Measurements from ENCODE around the gene AGTPBP1.
A peak's percentile ranks its signal among the peaks of the same experiment; 100 is the strongest.

Gene AGTPBP1

GRCh38 chr9:85716031-85716877 is 25.5 kb downstream of the AGTPBP1 start:
- peak overlapping the region; percentile 60 for H3K4me3 Mint-ChIP-seq
- peaks cover 64% of the 10 kb centered on the region for H3K4me1 Mint-ChIP-seq
- DNase-seq (ENCODE audit: low spot score in 2 of 2) (no peak), ATAC-seq (replicated peaks; ENCODE audit: extremely low read depth, poor library complexity, severe bottlenecking) (peak; percentile 20)
- H3K36me3 Mint-ChIP-seq (ENCODE audit: insufficient read depth): peaks cover 5% of the 10 kb centered on the region
- peak overlapping the region; percentile 66 for H3K27ac Mint-ChIP-seq (ENCODE audit: low read depth)
- H3K9me3 Mint-ChIP-seq: no peaks in the 10 kb centered on the region
- no peaks in the 10 kb centered on the region for H3K27me3 Mint-ChIP-seq

DNA sequence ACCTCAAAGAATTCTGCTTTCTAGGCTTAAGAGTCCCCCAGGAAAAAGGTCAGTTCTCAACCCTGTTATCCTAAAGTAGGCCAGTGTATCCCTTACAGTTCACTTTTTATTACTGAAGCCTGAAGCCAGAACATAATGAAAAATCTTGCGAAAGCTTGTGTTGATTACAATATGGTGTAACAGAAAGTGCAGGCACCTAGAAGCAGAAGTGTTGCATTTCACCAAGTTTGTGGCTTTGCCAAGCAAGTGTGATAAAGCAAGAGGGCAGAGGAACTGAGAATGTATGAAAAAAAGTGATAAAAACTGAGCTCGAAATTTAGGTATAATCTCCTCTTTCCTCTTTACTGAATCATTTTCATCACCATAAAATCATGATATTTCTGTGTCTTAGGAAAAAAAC is 26.2 kb downstream of the AGTPBP1 start:
- H3K4me3 Mint-ChIP-seq: peak overlapping the region; percentile 60
- H3K36me3 Mint-ChIP-seq (ENCODE audit: insufficient read depth): peaks cover 3% of the 10 kb centered on the region
- H3K9me3 Mint-ChIP-seq: no peaks in the 10 kb centered on the region
- ATAC-seq (replicated peaks; ENCODE audit: extremely low read depth, poor library complexity, severe bottlenecking): peak; percentile 88
- H3K27me3 Mint-ChIP-seq: no peaks in the 10 kb centered on the region
- DNase-seq (ENCODE audit: low spot score in 2 of 2): peak in 1 of 2 donors; percentile 30
- H3K27ac Mint-ChIP-seq (ENCODE audit: low read depth): peak overlapping the region; percentile 66
- peaks cover 58% of the 10 kb centered on the region for H3K4me1 Mint-ChIP-seq

GRCh38 chr9:85713897-85714296 is 27.9 kb downstream of the AGTPBP1 start:
- Mint-ChIP-seq H3K27ac (ENCODE audit: low read depth) (peak overlapping the region; percentile 48), H3K36me3 (ENCODE audit: insufficient read depth) (peaks cover 4% of the 10 kb centered on the region), H3K27me3 (no peaks in the 10 kb centered on the region), H3K9me3 (peaks cover 5% of the 10 kb centered on the region), H3K4me1 (peaks cover 45% of the 10 kb centered on the region), H3K4me3 (no peak overlapping the region)
- ATAC-seq (replicated peaks; ENCODE audit: extremely low read depth, poor library complexity, severe bottlenecking) (no peak), DNase-seq (ENCODE audit: low spot score in 2 of 2) (no peak)

- no peak for DNase-seq (ENCODE audit: low spot score in 2 of 2)
- Mint-ChIP-seq H3K4me3 (no peak overlapping the region), H3K4me1 (peaks cover 50% of the 10 kb centered on the region), H3K9me3 (peaks cover 5% of the 10 kb centered on the region), H3K36me3 (ENCODE audit: insufficient read depth) (peaks cover 7% of the 10 kb centered on the region), H3K27ac (ENCODE audit: low read depth) (peak overlapping the region; percentile 58), H3K27me3 (no peaks in the 10 kb centered on the region)
- ATAC-seq (replicated peaks; ENCODE audit: extremely low read depth, poor library complexity, severe bottlenecking): no peak
Observed at GRCh38 chr9:85704744-85705143, 37.0 kb downstream of the AGTPBP1 start.

GRCh38 chr9:85703398-85703797 is 38.4 kb downstream of the AGTPBP1 start:
- H3K9me3 Mint-ChIP-seq: no peaks in the 10 kb centered on the region
- no peak for ATAC-seq (replicated peaks; ENCODE audit: extremely low read depth, poor library complexity, severe bottlenecking)
- no peaks in the 10 kb centered on the region for H3K27me3 Mint-ChIP-seq
- no peak overlapping the region for H3K4me3 Mint-ChIP-seq
- peaks cover 7% of the 10 kb centered on the region for H3K36me3 Mint-ChIP-seq (ENCODE audit: insufficient read depth)
- H3K4me1 Mint-ChIP-seq: peaks cover 53% of the 10 kb centered on the region
- DNase-seq (ENCODE audit: low spot score in 2 of 2): no peak
- H3K27ac Mint-ChIP-seq (ENCODE audit: low read depth): peak overlapping the region; percentile 13

- no peak for DNase-seq (ENCODE audit: low spot score in 2 of 2)
- no peaks in the 10 kb centered on the region for H3K27me3 Mint-ChIP-seq
- H3K27ac Mint-ChIP-seq (ENCODE audit: low read depth): peak overlapping the region; percentile 27
- no peak for ATAC-seq (replicated peaks; ENCODE audit: extremely low read depth, poor library complexity, severe bottlenecking)
- H3K4me1 Mint-ChIP-seq: peaks cover 55% of the 10 kb centered on the region
- H3K4me3 Mint-ChIP-seq: no peak overlapping the region
- no peaks in the 10 kb centered on the region for H3K9me3 Mint-ChIP-seq
- peaks cover 7% of the 10 kb centered on the region for H3K36me3 Mint-ChIP-seq (ENCODE audit: insufficient read depth)
Observed at GRCh38 chr9:85702726-85703289, 38.9 kb downstream of the AGTPBP1 start.

DNA sequence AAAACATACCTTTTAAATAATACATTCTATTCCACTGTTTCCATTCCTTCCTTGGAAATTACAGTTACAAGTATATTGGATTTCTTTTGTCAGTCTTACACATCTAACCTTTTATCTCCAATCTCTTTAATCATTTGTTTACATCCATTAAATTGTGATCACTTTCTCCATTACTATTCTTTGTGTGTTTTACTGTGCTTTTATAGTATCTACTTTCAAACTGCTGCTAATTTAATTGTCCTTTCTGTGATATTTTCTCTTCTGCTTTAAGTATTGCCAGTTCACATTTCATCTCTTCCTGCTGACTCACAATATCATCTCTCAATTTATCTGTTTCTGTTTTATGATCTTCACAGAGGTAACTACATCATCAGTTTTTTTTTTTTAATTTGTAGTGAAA is 39.6 kb downstream of the AGTPBP1 start:
- Mint-ChIP-seq H3K27me3 (no peaks in the 10 kb centered on the region), H3K27ac (ENCODE audit: low read depth) (peak overlapping the region; percentile 27), H3K4me1 (peaks cover 55% of the 10 kb centered on the region), H3K9me3 (no peaks in the 10 kb centered on the region), H3K4me3 (no peak overlapping the region), H3K36me3 (ENCODE audit: insufficient read depth) (peaks cover 7% of the 10 kb centered on the region)
- no peak for DNase-seq (ENCODE audit: low spot score in 2 of 2)
- ATAC-seq (replicated peaks; ENCODE audit: extremely low read depth, poor library complexity, severe bottlenecking): no peak

- H3K36me3 Mint-ChIP-seq (ENCODE audit: insufficient read depth): peaks cover 7% of the 10 kb centered on the region
- H3K4me1 Mint-ChIP-seq: peaks cover 49% of the 10 kb centered on the region
- no peaks in the 10 kb centered on the region for H3K9me3 Mint-ChIP-seq
- ATAC-seq (replicated peaks; ENCODE audit: extremely low read depth, poor library complexity, severe bottlenecking) (no peak), DNase-seq (ENCODE audit: low spot score in 2 of 2) (no peak)
- no peaks in the 10 kb centered on the region for H3K27me3 Mint-ChIP-seq
- H3K27ac Mint-ChIP-seq (ENCODE audit: low read depth): peak overlapping the region; percentile 13
- H3K4me3 Mint-ChIP-seq: no peak overlapping the region
Observed at GRCh38 chr9:85700330-85700729, 41.4 kb downstream of the AGTPBP1 start.

DNA sequence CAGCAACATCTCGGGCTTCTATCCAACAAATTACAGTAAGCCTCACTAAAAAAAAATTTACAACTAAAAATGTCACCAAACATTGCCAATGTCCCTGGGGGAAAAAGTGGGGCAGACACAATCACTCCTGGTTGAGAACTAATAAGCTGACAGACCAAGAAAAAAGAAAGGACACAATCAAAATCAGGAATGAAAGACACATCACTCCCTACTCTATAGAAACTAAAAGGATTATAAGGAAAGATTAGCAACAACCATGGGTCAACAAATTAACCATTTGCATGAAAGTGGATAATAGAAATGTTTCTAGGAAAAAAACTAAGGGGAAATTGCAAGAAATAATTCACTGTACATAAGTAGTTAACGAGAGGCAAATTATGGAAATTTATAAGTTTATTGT is 53.4 kb downstream of the AGTPBP1 start:
- Mint-ChIP-seq H3K36me3 (ENCODE audit: insufficient read depth) (peaks cover 17% of the 10 kb centered on the region), H3K4me3 (no peak overlapping the region), H3K4me1 (peaks cover 40% of the 10 kb centered on the region), H3K27ac (ENCODE audit: low read depth) (no peak overlapping the region), H3K9me3 (no peaks in the 10 kb centered on the region), H3K27me3 (no peaks in the 10 kb centered on the region)
- no peak for ATAC-seq (replicated peaks; ENCODE audit: extremely low read depth, poor library complexity, severe bottlenecking)
- DNase-seq (ENCODE audit: low spot score in 2 of 2): no peak

DNA sequence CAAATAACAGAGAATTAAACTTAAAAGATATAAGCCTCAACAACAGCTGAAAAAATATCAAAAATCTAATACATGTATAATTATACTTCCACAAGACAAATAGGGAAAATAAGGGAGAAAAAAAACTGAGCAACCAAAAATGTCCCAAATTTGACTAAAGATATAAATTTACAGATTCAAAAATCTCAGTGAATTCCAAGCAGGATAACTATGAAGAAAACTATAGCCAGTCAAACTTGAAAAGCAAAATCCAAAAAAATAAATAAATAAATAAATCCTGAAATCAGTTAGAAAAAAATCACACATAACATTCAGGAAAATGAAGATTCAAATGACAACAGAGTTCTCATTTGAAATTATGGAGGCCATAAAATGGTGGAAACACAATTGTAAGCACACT is 56.7 kb downstream of the AGTPBP1 start:
- ATAC-seq (replicated peaks; ENCODE audit: extremely low read depth, poor library complexity, severe bottlenecking): no peak
- Mint-ChIP-seq H3K27me3 (no peaks in the 10 kb centered on the region), H3K4me1 (peaks cover 40% of the 10 kb centered on the region), H3K9me3 (no peaks in the 10 kb centered on the region), H3K36me3 (ENCODE audit: insufficient read depth) (peaks cover 20% of the 10 kb centered on the region), H3K4me3 (no peak overlapping the region), H3K27ac (ENCODE audit: low read depth) (peak overlapping the region; percentile 35)
- DNase-seq (ENCODE audit: low spot score in 2 of 2): no peak

GRCh38 chr9:85676790-85677189 is 65.0 kb downstream of the AGTPBP1 start:
- no peaks in the 10 kb centered on the region for H3K9me3 Mint-ChIP-seq
- H3K27me3 Mint-ChIP-seq: no peaks in the 10 kb centered on the region
- ATAC-seq (replicated peaks; ENCODE audit: extremely low read depth, poor library complexity, severe bottlenecking) (no peak), DNase-seq (ENCODE audit: low spot score in 2 of 2) (no peak)
- no peak overlapping the region for H3K4me3 Mint-ChIP-seq
- H3K27ac Mint-ChIP-seq (ENCODE audit: low read depth): no peak overlapping the region
- peaks cover 45% of the 10 kb centered on the region for H3K36me3 Mint-ChIP-seq (ENCODE audit: insufficient read depth)
- H3K4me1 Mint-ChIP-seq: peaks cover 6% of the 10 kb centered on the region

- peaks cover 39% of the 10 kb centered on the region for H3K36me3 Mint-ChIP-seq (ENCODE audit: insufficient read depth)
- peaks cover 10% of the 10 kb centered on the region for H3K4me1 Mint-ChIP-seq
Observed at GRCh38 chr9:85667374-85667773, 74.4 kb downstream of the AGTPBP1 start.

DNA sequence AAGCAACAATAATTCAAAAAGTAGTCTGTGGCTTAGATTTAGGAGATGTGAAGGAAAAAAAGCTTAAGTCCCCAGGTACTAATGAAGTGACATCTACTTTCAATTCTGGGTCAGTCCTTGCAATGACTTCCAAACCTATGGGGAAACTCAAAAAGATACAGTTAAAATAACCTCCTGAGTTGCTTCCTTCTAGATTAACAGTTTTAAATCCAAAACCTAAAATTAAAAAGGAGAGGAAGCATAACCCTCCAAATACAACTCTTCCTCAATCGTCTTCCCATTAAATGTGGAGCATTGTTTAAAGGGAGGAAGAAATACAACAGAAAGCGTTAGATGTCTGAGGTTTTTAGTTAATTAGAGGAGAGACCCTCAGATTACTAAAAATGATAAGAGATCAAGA is 75.7 kb downstream of the AGTPBP1 start:
- H3K4me1 Mint-ChIP-seq: peaks cover 10% of the 10 kb centered on the region
- H3K4me3 Mint-ChIP-seq: no peak overlapping the region
- no peaks in the 10 kb centered on the region for H3K9me3 Mint-ChIP-seq
- ATAC-seq (replicated peaks; ENCODE audit: extremely low read depth, poor library complexity, severe bottlenecking) (no peak), DNase-seq (ENCODE audit: low spot score in 2 of 2) (no peak)
- H3K27me3 Mint-ChIP-seq: no peaks in the 10 kb centered on the region
- H3K27ac Mint-ChIP-seq (ENCODE audit: low read depth): no peak overlapping the region
- peaks cover 34% of the 10 kb centered on the region for H3K36me3 Mint-ChIP-seq (ENCODE audit: insufficient read depth)

More at GRCh38 chr9:85667374-85667773, 74.4 kb downstream of the AGTPBP1 start:
- ATAC-seq (replicated peaks; ENCODE audit: extremely low read depth, poor library complexity, severe bottlenecking) (no peak), DNase-seq (ENCODE audit: low spot score in 2 of 2) (no peak)
- Mint-ChIP-seq H3K27ac (ENCODE audit: low read depth) (no peak overlapping the region), H3K27me3 (no peaks in the 10 kb centered on the region), H3K9me3 (no peaks in the 10 kb centered on the region), H3K4me3 (no peak overlapping the region)

All from central memory CD8-positive, alpha-beta T cell (primary cell).